Activated CD8-positive, alpha-beta T cell treated with anti-CD3 and anti-CD28 coated beads for 36 hours (primary cell): ENCODE measurements around the gene AMZ2. TPM values are rescaled to one million over a fixed set of nuclear protein-coding genes. Genes with fewer than 3 reads are reported as not detected.
"Not testable (repeated sequence)": the region's sequence is repeated elsewhere in the genome, so short reads cannot be mapped to it uniquely, and the experiment has no call there.

Source experiments
- ATAC-seq: fragments of 200-7000 bp; cut with Tn5 transposase; one replicate; pipeline ENCODE4 v1.10.0; 2021; ENCODE audit warnings: mild to moderate bottlenecking, moderate library complexity
- CTCF ChIA-PET: fragments of 350-600 bp; sonication (Branson Sonifier 250); formaldehyde crosslinking; loops from one replicate; lab custom pipeline; 2021; ENCODE audit warnings: antibody characterized with exemption; lab: Charles Lee
- POLR2A ChIA-PET: fragments of 350-600 bp; sonication (Branson Sonifier 250); formaldehyde crosslinking; loops from one replicate; lab custom pipeline; 2021; ENCODE audit warnings: antibody characterized with exemption; lab: Charles Lee
- DNase-seq: peaks from one replicate; pipeline ENCODE4 v3.0.0-alpha.2; 2020
- H3K27ac Mint-ChIP-seq: one replicate; pipeline ENCODE4 v1.8.0; 2021; ENCODE audit warnings: mild to moderate bottlenecking, mixed read lengths
- H3K27me3 Mint-ChIP-seq: one replicate; pipeline ENCODE4 v1.8.0; 2021; ENCODE audit warnings: mixed read lengths
- H3K36me3 Mint-ChIP-seq: one replicate; pipeline ENCODE4 v1.8.0; 2021; ENCODE audit warnings: low read depth, mixed read lengths
- H3K4me1 Mint-ChIP-seq: one replicate; pipeline ENCODE4 v1.8.0; 2021; ENCODE audit warnings: low read depth, mixed read lengths
- H3K4me3 Mint-ChIP-seq: one replicate; pipeline ENCODE4 v1.8.0; 2021; ENCODE audit warnings: mild to moderate bottlenecking, moderate library complexity, mixed read lengths
- H3K9me3 Mint-ChIP-seq: one replicate; pipeline ENCODE4 v1.8.0; 2021; ENCODE audit warnings: mixed read lengths
- intact Hi-C: fragments of 100-400 bp; cut with micrococcal nuclease; formaldehyde crosslinking; loops from one replicate; pipeline ENCODE4 v1.10.0; 2022
- total RNA-seq, 2 experiments: library from RNA; stranded (reverse); gene quantifications; one replicate each; pipeline ENCODE4 v1.2.3, GENCODE V29; 2021
- TF ChIP-seq, protein P1 (sequence below): fragments of 200-600 bp; IDR thresholded peaks from one replicate; pipeline ENCODE4 v1.8.0; 2022; ENCODE audit warnings: antibody characterized with exemption, mild to moderate bottlenecking

The AMZ2 gene
- total RNA-seq, 2 experiments from 2014 or later, result 132 to 141 TPM

DNA sequence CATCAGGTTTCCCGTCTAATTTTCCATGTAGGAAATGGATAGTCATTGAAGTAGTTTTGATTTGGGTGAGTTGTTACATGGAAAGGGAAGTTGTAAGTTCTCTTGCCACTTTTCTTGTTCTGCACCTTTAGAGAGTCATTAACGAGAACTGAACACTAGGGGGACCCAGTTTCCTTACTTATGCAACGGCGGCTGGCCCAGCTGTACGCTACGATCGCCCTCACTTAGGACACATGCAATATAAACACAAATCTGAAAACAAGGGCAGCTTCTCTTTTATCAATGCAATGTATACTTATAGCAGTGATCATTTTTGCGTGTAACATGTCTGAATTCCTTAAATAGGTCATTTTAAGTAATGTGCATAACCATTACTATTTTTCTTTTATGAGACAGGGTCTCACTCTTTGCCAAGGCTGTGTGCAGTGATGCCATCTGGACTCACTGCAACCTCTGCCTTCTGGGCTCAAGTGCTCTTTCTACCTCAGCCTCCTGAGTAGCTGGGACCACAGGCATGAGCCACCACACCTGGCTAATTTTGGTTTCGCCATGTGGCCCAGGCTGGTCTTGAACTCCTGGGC is 15.3 kb downstream of the AMZ2 start:
- intact Hi-C loops, result loop anchor here (2.0 to 5.0 kb wide), 3 partner anchors 139 to 200 kb away; no protein-coding TSS in a partner anchor
- POLR2A ChIA-PET, H3K9me3 Mint-ChIP-seq, H3K27ac Mint-ChIP-seq, H3K4me3 Mint-ChIP-seq, H3K27me3 Mint-ChIP-seq: not testable (repeated sequence)
- peaks cover 13% of the 10 kb centered on the region for H3K36me3 Mint-ChIP-seq
- TF ChIP-seq, protein P1, sequence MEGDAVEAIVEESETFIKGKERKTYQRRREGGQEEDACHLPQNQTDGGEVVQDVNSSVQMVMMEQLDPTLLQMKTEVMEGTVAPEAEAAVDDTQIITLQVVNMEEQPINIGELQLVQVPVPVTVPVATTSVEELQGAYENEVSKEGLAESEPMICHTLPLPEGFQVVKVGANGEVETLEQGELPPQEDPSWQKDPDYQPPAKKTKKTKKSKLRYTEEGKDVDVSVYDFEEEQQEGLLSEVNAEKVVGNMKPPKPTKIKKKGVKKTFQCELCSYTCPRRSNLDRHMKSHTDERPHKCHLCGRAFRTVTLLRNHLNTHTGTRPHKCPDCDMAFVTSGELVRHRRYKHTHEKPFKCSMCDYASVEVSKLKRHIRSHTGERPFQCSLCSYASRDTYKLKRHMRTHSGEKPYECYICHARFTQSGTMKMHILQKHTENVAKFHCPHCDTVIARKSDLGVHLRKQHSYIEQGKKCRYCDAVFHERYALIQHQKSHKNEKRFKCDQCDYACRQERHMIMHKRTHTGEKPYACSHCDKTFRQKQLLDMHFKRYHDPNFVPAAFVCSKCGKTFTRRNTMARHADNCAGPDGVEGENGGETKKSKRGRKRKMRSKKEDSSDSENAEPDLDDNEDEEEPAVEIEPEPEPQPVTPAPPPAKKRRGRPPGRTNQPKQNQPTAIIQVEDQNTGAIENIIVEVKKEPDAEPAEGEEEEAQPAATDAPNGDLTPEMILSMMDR, result peak; percentile 76
- CTCF ChIA-PET, result interaction anchor here (0.6 to 8.0 kb wide), 22 partner anchors 9 to 202 kb away, joined by 3 to 122 read pairs (median 4); partner anchors contain the start of genes ARSG and WIPI1
- DNase-seq, result peak; percentile 47
- ATAC-seq, result peak; percentile 47
- peaks cover 34% of the 10 kb centered on the region for H3K4me1 Mint-ChIP-seq

DNA sequence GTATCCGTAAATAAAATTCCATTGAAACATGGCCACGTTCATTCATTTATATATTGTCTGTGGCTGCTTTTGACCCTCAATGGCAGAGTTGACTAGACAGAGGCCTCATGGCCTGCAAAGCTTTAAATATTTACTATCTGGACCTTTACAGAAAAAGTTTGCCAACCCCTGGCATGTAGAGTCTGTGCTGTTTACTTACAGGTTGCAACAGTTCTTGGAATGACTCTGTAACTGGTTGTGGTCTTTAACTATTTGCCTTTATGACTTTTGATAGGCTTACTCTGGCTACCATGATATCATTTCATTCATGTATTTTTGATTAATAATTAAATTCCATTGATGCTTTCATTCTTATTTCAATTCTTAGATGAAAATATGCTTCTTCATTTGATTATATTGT is 18.0 kb downstream of the AMZ2 start:
- POLR2A ChIA-PET, result interaction anchor here (1.4 kb wide), 1 partner anchor 172 kb away, joined by 4 read pairs; no protein-coding TSS in a partner anchor
- peaks cover 15% of the 10 kb centered on the region for H3K4me1 Mint-ChIP-seq
- H3K36me3 Mint-ChIP-seq, result peaks cover 12% of the 10 kb centered on the region
- CTCF ChIA-PET, result interaction anchor here (1.3 to 8.0 kb wide), 9 partner anchors 16 to 199 kb away, joined by 3 to 122 read pairs (median 14); partner anchors contain the start of genes ARSG and WIPI1
- H3K9me3 Mint-ChIP-seq, H3K27me3 Mint-ChIP-seq, ATAC-seq, H3K4me3 Mint-ChIP-seq, intact Hi-C loops, DNase-seq, H3K27ac Mint-ChIP-seq: not testable (repeated sequence)

DNA sequence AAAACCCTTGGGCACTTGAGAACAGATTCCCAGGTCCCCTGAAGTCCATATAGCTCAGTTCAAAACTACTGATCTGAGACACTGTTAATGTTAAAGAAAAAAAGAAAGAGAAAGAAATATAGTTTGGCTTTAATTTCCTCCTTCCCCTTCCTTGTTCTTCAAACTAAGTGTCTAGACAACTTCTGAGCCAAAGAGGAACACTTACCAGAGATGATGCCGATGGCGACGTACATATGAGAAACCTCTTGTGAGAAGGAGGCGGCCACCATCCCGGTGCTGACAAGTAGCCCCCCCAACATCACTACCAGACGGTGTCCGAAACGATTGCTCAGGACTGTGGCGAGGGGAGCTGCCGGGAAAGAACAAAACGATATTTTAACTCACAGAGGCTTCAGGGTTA is 25.9 kb downstream of the AMZ2 start:
- Mint-ChIP-seq H3K4me3 (no peak overlapping the region), H3K27ac (peak overlapping the region; percentile 8), H3K9me3 (peaks cover 4% of the 10 kb centered on the region), H3K36me3 (peaks cover 40% of the 10 kb centered on the region), H3K27me3 (no peaks in the 10 kb centered on the region), H3K4me1 (peaks cover 2% of the 10 kb centered on the region)
- DNase-seq, result no peak
- intact Hi-C loops, result no loop called here
- ChIA-PET CTCF (interaction anchor here (1.8 kb wide), 1 partner anchor 11 kb away, joined by 6 read pairs; no protein-coding TSS in a partner anchor), POLR2A (interaction anchor here (2.1 kb wide), 1 partner anchor 18 kb away, joined by 5 read pairs; the partner anchor contains the start of gene ARSG)
- TF ChIP-seq, protein P1, result no peak
- ATAC-seq, result no peak

DNA sequence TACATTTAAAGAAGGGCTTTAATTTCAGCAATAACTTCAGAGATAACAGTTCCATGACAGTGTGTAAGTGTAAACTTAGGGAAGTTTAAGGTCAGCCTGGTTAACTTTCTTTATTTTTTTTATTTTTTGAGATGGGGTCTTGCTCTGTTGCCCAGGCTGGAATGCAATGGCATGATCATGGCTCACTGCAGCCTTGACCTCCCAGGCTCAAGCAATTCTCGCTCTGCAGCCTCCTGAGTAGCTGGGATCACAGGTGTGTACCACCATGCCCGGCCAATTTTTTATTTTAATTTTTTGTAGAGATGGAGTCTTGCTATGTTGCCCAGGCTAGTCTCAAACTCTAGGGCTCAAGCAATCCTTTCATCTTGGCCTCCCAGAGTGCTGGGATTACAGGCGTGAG is 28.5 kb downstream of the AMZ2 start:
- ChIA-PET POLR2A (interaction anchor here (0.6 kb wide), 1 partner anchor 44 kb away, joined by 4 read pairs; no protein-coding TSS in a partner anchor), CTCF (interaction anchor here (1.2 kb wide), 1 partner anchor 10 kb away, joined by 4 read pairs; no protein-coding TSS in a partner anchor)
- H3K27me3 Mint-ChIP-seq, ATAC-seq, intact Hi-C loops, H3K9me3 Mint-ChIP-seq, DNase-seq, H3K27ac Mint-ChIP-seq, H3K4me1 Mint-ChIP-seq, H3K4me3 Mint-ChIP-seq: not testable (repeated sequence)
- peaks cover 50% of the 10 kb centered on the region for H3K36me3 Mint-ChIP-seq

DNA sequence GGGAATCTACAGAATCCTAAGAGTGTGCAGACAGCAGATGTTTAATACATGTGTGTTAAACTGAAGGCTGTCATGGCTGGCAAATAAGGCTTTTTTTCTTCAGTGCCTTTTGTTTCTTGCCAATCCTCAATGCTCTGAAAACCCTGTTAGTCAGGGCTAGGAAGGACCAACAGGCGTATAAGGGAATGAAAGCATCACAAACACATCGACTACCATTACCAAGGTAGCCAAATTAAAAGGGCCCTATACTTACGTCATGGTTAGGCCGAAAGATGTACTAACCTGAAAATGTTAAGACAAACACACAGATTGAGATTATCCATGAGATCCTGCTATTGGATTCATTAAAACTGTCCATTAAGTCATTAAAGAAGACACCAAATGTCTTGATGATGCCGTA is 30.0 kb downstream of the AMZ2 start:
- ChIA-PET POLR2A (interaction anchor here (1.2 kb wide), 1 partner anchor 14 kb away, joined by 3 read pairs; no protein-coding TSS in a partner anchor), CTCF (no interaction called here)
- Mint-ChIP-seq H3K4me3 (no peak overlapping the region), H3K36me3 (peaks cover 54% of the 10 kb centered on the region), H3K9me3 (peaks cover 5% of the 10 kb centered on the region), H3K4me1 (peaks cover 4% of the 10 kb centered on the region), H3K27me3 (no peaks in the 10 kb centered on the region), H3K27ac (no peak overlapping the region)
- ATAC-seq (no peak), DNase-seq (no peak)
- TF ChIP-seq, protein P1, result no peak
- intact Hi-C loops, result no loop called here

DNA sequence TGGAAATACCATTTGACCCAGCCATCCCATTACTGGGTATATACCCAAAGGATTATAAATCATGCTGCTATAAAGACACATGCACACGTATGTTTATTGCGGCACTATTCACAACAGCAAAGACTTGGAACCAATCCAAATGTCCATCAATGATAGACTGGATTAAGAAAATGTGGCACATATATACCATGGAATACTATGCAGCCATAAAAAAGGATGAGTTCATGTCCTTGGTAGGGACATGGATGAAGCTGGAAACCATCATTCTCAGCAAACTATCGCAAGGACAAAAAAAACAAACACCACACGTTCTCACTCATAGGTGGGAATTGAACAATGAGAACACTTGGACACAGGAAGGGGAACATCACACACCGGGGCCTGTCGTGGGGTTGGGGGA is 34.1 kb downstream of the AMZ2 start:
- H3K9me3 Mint-ChIP-seq, intact Hi-C loops, DNase-seq, ATAC-seq, H3K4me1 Mint-ChIP-seq, H3K27me3 Mint-ChIP-seq, H3K27ac Mint-ChIP-seq, POLR2A ChIA-PET, H3K4me3 Mint-ChIP-seq, CTCF ChIA-PET: not testable (repeated sequence)
- peaks cover 42% of the 10 kb centered on the region for H3K36me3 Mint-ChIP-seq
